HepG2 (cell line): Measurements from ENCODE around the gene SMCHD1. TPM values are rescaled to one million over a fixed set of nuclear protein-coding genes. Genes with fewer than 3 reads are reported as not detected.

Source experiments
- ATAC-seq: fragments of 200-7000 bp; cut with Tn5 transposase; 3 replicates; pipeline ENCODE4 v1.9.1; 2020; ENCODE audit warnings: mild to moderate bottlenecking, moderate library complexity
- BruUV-seq: library from RNA; stranded (reverse); fragments of 400-500 nt; replicated peaks from 2 replicates; lab custom pipeline; 2021; lab: Mats Ljungman, UMichigan
- CTCF ChIA-PET: fragments of 300-600 bp; formaldehyde crosslinking; extraction: SDS; loops from one replicate; lab custom pipeline; 2021; ENCODE audit warnings: low total read pairs, inconsistent platforms, low intra/inter-chr PET ratio; lab: Yijun Ruan, JAX
- POLR2A ChIA-PET: fragments of 350-600 bp; sonication (Branson Sonifier 250); formaldehyde crosslinking; loops from one replicate; lab custom pipeline; 2020; ENCODE audit warnings: antibody characterized with exemption, inconsistent platforms; lab: Yijun Ruan, JAX
- DNase-seq: peaks from one replicate; pipeline ENCODE4 v3.0.0-alpha.2; 2015; ENCODE audit warnings: low spot score
- FAIRE-seq: peaks from 3 replicates; lab custom pipeline; 2011; peaks lifted over from hg19 to GRCh38; lab: Jason Lieb, UNC
- H2AFZ ChIP-seq: one replicate; pipeline ENCODE4 v1.6.1; 2011; ENCODE audit warnings: low read length, inconsistent platforms
- H3K27ac ChIP-seq: fragments of 300-600 bp; 3 replicates; pipeline ENCODE4 v1.8.0; 2011; ENCODE audit warnings: mixed run types, mild to moderate bottlenecking, mixed read lengths, low read length, inconsistent platforms; ENCODE audit not compliant: insufficient read depth; ENCODE audit errors: extremely low read length
- H3K27me3 ChIP-seq, 2 experiments: fragments of 200-600 bp in 1 of 2; 2 replicates in 1 of 2; 3 replicates in 1 of 2; pipeline versions ENCODE4 v1.6.0 to v1.8.0; 2011; ENCODE audit warnings: low read length in 2 of 2, mild to moderate bottlenecking in 2 of 2, moderate library complexity in 2 of 2, inconsistent platforms in 1 of 2; ENCODE audit not compliant: insufficient read depth in 2 of 2, control insufficient read depth in 1 of 2
- H3K36me3 ChIP-seq, 2 experiments: fragments of 200-600 bp in 1 of 2; replicated peaks in 1 of 2; 2 replicates in 1 of 2; 3 replicates in 1 of 2; pipeline versions ENCODE4 v1.5.1 to v1.8.0; 2011; ENCODE audit warnings: low read length in 2 of 2, inconsistent platforms in 1 of 2; ENCODE audit not compliant: insufficient read depth in 2 of 2, control insufficient read depth in 1 of 2
- H3K4me1 ChIP-seq: 2 replicates; pipeline ENCODE4 v1.5.1; 2012; ENCODE audit warnings: low read length, inconsistent platforms; ENCODE audit not compliant: insufficient read depth
- H3K4me2 ChIP-seq: 2 replicates; pipeline ENCODE4 v1.6.0; 2011; ENCODE audit warnings: low read depth, low read length, inconsistent platforms
- H3K4me3 ChIP-seq, 3 experiments: fragments of 200-600 bp in 1 of 3; sonication (generic), shearing (Covaris generic) in 1 of 3; replicated peaks in 1 of 3; 2 replicates each; pipeline ENCODE4 v1.5.1; 2011 to 2016; ENCODE audit warnings: low read length in 3 of 3, inconsistent platforms in 2 of 3, low read depth in 2 of 3, mild to moderate bottlenecking in 2 of 3, control low read depth in 1 of 3, mixed read lengths in 1 of 3; ENCODE audit not compliant: insufficient read depth in 1 of 3
- H3K79me2 ChIP-seq: one replicate; pipeline ENCODE4 v1.6.1; 2011; ENCODE audit warnings: low read length, inconsistent platforms; ENCODE audit not compliant: insufficient read depth
- H3K9ac ChIP-seq: 2 replicates; pipeline ENCODE4 v1.6.0; 2011; ENCODE audit warnings: mild to moderate bottlenecking, low read depth, low read length, inconsistent platforms; ENCODE audit not compliant: insufficient read depth
- H3K9me3 ChIP-seq: 2 replicates; pipeline ENCODE4 v1.5.1; 2012; ENCODE audit warnings: mild to moderate bottlenecking, low read length
- H4K20me1 ChIP-seq: 2 replicates; pipeline ENCODE4 v1.6.0; 2011; ENCODE audit warnings: inconsistent platforms, mild to moderate bottlenecking, low read length, moderate library complexity; ENCODE audit not compliant: insufficient read depth
- AGO1 ChIP-seq: fragments of 200-400 bp; formaldehyde crosslinking; IDR thresholded peaks from 2 replicates; pipeline ENCODE4 v1.6.1; 2017; ENCODE audit warnings: mild to moderate bottlenecking, low read depth, low read length, moderate library complexity; ENCODE audit not compliant: poor library complexity, severe bottlenecking
- MBNL3 ChIP-seq: fragments of 250-450 bp; sonication (Bioruptor Pico); conservative IDR thresholded peaks from 2 replicates; pipeline ENCODE4 v1.8.0; 2022; ENCODE audit warnings: mild to moderate bottlenecking, inconsistent platforms
- ZNF333 ChIP-seq: sonication (generic); formaldehyde crosslinking; IDR thresholded peaks from 2 replicates; pipeline ENCODE4 v1.4.0; 2020; ENCODE audit warnings: mild to moderate bottlenecking, missing genetic modification reagents, borderline replicate concordance
- ZNF709 ChIP-seq: sonication (generic); formaldehyde crosslinking; IDR thresholded peaks from 2 replicates; pipeline ENCODE4 v1.5.0; 2020; ENCODE audit warnings: mild to moderate bottlenecking, missing genetic modification reagents
- ZNF713 ChIP-seq: sonication (generic); formaldehyde crosslinking; IDR thresholded peaks from 2 replicates; pipeline ENCODE4 v1.4.0; 2020; ENCODE audit warnings: mild to moderate bottlenecking, missing genetic modification reagents
- WGBS: methylation state at CpG from one replicate; pipeline ENCODE4 v1.1.6; 2017; ENCODE audit warnings: low lambda C conversion rate; 5-methylcytosine and 5-hydroxymethylcytosine counted together
- in situ Hi-C: cut with HindIII; loops from 2 replicates; pipeline ENCODE4 v1.10.0; 2017; ENCODE audit warnings: low pct_unique_long_range_greater_than_20kb; ENCODE audit not compliant: extremely low pct_ligation_motif_present
- intact Hi-C: fragments of 100-400 bp; cut with micrococcal nuclease; formaldehyde crosslinking; loops from one replicate; pipeline ENCODE4 v1.10.0; 2022; ENCODE audit not compliant: unreplicated experiment
- polyA plus RNA-seq, 8 experiments: library from polyadenylated mRNA; depleted of rRNA in 3 of 8; stranded (reverse) in 7 of 8; unstranded in 1 of 8; fragments of >200 nt; fragmentation: Illumina TruSeq in 4 of 8; extraction: Trizol in 4 of 8; gene quantifications; 2 replicates each; pipeline versions ENCODE4 v1.2.1 to v1.2.3, GENCODE V29; 2011 to 2016; ENCODE audit warnings: low read depth in 4 of 8, missing spikeins in 1 of 8, mixed read lengths in 1 of 8; ENCODE audit not compliant: insufficient read depth in 1 of 8
- total RNA-seq, 5 experiments: library from RNA; depleted of rRNA; stranded (reverse); fragments of >200 nt; fragmentation: Illumina TruSeq; extraction: Trizol; gene quantifications; 2 replicates each; pipeline ENCODE4 v1.2.3, GENCODE V29; 2016; ENCODE audit warnings: low read depth in 1 of 5
- TF ChIP-seq, protein P1 (sequence below): sonication (generic); formaldehyde crosslinking; IDR thresholded peaks from 2 replicates; pipeline ENCODE4 v1.5.0; 2020; ENCODE audit warnings: missing genetic modification reagents
- TF ChIP-seq, protein P2 (sequence below): sonication (generic); formaldehyde crosslinking; IDR thresholded peaks from 2 replicates; pipeline ENCODE4 v1.4.0; 2020; ENCODE audit warnings: missing genetic modification reagents

The SMCHD1 gene
- total and polyA plus RNA-seq, 2 of the 13 experiments (the other 11 are each of a cell fraction or from before 2014, with no cell fraction given): 21.4 to 93.6 TPM

DNA sequence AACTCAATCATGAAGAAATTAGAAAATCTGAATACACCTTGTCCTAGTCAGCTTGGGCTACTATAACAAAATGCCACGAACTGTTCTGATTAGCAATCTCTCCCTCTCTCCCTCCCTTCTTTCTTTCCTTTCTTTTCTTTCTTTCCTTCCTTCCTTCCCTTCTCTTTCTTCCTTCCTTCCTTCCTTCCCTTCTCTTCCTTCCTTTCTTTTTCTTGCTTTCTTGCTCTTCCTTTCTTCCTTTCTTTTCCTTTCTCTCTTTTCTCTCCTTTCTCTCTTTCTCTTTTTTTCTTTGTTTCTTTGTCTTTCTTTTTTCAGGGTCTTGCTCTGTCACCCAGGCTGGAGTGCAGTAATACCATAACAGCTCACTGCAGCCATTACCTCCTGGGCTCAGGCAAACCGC, 167.7 kb downstream of the SMCHD1 start:
- Histone ChIP-seq H2AFZ (no peak overlapping the region), H3K4me3 (no peak overlapping the region), H3K4me1 (peaks cover 24% of the 10 kb centered on the region), H3K36me3 (no peaks in the 10 kb centered on the region), H3K79me2 (no peaks in the 10 kb centered on the region), H3K27me3 (peaks cover 0 to 8% of the 10 kb centered on the region in 2 experiments; a peak in 2 of 5 replicates), H3K27ac (no peak overlapping the region), H3K4me2 (no peak overlapping the region), H3K9me3 (peaks cover 4% of the 10 kb centered on the region; the same call in 1 of the 2 replicates), H3K9ac (no peak overlapping the region), H4K20me1 (no peaks in the 10 kb centered on the region)
- no peak for DNase-seq
- TF ChIP-seq ZNF713 (CRISPR knock-in tag): no peak
- no peak for TF ChIP-seq ZNF709 (CRISPR knock-in tag)
- TF ChIP-seq, protein P1, sequence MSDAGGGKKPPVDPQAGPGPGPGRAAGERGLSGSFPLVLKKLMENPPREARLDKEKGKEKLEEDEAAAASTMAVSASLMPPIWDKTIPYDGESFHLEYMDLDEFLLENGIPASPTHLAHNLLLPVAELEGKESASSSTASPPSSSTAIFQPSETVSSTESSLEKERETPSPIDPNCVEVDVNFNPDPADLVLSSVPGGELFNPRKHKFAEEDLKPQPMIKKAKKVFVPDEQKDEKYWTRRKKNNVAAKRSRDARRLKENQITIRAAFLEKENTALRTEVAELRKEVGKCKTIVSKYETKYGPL (CRISPR knock-in tag): no peak
- TF ChIP-seq ZNF333 (CRISPR knock-in tag): no peak
- TF ChIP-seq MBNL3 (CRISPR knock-in tag): no peak
- no peak for TF ChIP-seq AGO1
- TF ChIP-seq, protein P2, sequence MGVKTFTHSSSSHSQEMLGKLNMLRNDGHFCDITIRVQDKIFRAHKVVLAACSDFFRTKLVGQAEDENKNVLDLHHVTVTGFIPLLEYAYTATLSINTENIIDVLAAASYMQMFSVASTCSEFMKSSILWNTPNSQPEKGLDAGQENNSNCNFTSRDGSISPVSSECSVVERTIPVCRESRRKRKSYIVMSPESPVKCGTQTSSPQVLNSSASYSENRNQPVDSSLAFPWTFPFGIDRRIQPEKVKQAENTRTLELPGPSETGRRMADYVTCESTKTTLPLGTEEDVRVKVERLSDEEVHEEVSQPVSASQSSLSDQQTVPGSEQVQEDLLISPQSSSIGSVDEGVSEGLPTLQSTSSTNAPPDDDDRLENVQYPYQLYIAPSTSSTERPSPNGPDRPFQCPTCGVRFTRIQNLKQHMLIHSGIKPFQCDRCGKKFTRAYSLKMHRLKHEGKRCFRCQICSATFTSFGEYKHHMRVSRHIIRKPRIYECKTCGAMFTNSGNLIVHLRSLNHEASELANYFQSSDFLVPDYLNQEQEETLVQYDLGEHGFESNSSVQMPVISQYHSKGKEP (CRISPR knock-in tag): no peak
- no TSS peak for BruUV-seq
- 24% methylated on average over 2 of the region's 2 CpGs for WGBS
- no peak for FAIRE-seq
- POLR2A ChIA-PET: no interaction called here
- CTCF ChIA-PET: no interaction called here
- in situ Hi-C loops (no loop called here), intact Hi-C loops (no loop called here)
- ATAC-seq: no peak
